Measurements from ENCODE around the gene ERAP2.

DNA sequence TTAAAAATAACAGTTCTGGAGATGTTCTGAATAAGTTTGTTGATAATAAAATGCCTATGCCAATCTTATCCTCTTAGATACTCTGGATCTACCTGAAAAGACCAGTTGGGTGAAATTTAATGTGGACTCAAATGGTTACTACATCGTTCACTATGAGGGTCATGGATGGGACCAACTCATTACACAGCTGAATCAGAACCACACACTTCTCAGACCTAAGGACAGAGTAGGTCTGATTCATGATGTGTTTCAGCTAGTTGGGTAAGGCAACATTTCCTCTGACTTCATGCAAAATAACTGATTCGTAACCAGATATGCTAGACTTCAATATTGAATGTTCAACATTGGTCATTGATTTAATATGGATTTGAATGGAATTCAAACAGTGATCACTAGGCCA, 27.0 kb downstream of the ERAP2 start:
- TF ChIP-seq, protein P1, sequence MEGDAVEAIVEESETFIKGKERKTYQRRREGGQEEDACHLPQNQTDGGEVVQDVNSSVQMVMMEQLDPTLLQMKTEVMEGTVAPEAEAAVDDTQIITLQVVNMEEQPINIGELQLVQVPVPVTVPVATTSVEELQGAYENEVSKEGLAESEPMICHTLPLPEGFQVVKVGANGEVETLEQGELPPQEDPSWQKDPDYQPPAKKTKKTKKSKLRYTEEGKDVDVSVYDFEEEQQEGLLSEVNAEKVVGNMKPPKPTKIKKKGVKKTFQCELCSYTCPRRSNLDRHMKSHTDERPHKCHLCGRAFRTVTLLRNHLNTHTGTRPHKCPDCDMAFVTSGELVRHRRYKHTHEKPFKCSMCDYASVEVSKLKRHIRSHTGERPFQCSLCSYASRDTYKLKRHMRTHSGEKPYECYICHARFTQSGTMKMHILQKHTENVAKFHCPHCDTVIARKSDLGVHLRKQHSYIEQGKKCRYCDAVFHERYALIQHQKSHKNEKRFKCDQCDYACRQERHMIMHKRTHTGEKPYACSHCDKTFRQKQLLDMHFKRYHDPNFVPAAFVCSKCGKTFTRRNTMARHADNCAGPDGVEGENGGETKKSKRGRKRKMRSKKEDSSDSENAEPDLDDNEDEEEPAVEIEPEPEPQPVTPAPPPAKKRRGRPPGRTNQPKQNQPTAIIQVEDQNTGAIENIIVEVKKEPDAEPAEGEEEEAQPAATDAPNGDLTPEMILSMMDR (IDR thresholded peaks at IDR 0.05): no peak
- TF ChIP-seq POLR2A (IDR thresholded peaks at IDR 0.05): no peak
- no peak for TF ChIP-seq POLR2AphosphoS5 (IDR thresholded peaks at IDR 0.05)
- no peak for TF ChIP-seq EP300 (IDR thresholded peaks at IDR 0.05)

All from sigmoid colon (tissue), 4 donors.